ENCODE measurements around the gene OR4D6. TPM values are rescaled to one million over a fixed set of nuclear protein-coding genes. Genes with fewer than 3 reads are reported as not detected.

The OR4D6 gene
- polyA plus RNA-seq, 1 donor from 2014 or later: not detected

DNA sequence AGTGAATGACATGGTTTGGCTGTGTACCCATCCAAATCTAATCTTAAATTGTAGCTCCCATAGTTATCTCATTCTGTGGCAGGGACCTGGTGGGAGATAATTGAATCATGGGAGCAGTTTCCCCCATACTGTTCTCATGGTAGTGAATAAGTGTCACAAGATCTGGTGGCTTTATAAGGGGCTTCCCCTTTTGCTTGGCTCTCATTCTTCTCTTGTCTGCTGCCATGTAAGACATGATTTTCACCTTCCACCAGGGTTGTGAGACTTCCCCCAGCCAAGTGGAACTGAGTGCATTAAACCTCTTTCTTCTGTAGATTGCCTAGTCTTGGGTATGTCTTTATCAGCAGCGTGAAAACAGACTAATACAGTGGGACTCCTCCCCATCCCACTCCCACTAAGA, 41.6 kb upstream of the OR4D6 start:
- TF ChIP-seq RAD21 (conservative IDR thresholded peaks at IDR 0.05): no peak
- TF ChIP-seq POLR2AphosphoS5 (IDR thresholded peaks at IDR 0.05): no peak
- no peak for TF ChIP-seq TAF1 (IDR thresholded peaks at IDR 0.05; ENCODE audit: low read depth)
- no peak for TF ChIP-seq MXI1 (conservative IDR thresholded peaks at IDR 0.05; ENCODE audit: poor library complexity, severe bottlenecking)
- TF ChIP-seq EP300 (conservative IDR thresholded peaks at IDR 0.05; ENCODE audit: poor library complexity, severe bottlenecking): no peak
- TF ChIP-seq, protein P1, sequence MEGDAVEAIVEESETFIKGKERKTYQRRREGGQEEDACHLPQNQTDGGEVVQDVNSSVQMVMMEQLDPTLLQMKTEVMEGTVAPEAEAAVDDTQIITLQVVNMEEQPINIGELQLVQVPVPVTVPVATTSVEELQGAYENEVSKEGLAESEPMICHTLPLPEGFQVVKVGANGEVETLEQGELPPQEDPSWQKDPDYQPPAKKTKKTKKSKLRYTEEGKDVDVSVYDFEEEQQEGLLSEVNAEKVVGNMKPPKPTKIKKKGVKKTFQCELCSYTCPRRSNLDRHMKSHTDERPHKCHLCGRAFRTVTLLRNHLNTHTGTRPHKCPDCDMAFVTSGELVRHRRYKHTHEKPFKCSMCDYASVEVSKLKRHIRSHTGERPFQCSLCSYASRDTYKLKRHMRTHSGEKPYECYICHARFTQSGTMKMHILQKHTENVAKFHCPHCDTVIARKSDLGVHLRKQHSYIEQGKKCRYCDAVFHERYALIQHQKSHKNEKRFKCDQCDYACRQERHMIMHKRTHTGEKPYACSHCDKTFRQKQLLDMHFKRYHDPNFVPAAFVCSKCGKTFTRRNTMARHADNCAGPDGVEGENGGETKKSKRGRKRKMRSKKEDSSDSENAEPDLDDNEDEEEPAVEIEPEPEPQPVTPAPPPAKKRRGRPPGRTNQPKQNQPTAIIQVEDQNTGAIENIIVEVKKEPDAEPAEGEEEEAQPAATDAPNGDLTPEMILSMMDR (IDR thresholded peaks at IDR 0.05; ENCODE audit: poor library complexity, severe bottlenecking): no peak
- no peak for TF ChIP-seq EZH2 (IDR thresholded peaks at IDR 0.05; ENCODE audit: borderline replicate concordance, insufficient read depth, low read length, poor library complexity, severe bottlenecking)
- TF ChIP-seq, protein P2, sequence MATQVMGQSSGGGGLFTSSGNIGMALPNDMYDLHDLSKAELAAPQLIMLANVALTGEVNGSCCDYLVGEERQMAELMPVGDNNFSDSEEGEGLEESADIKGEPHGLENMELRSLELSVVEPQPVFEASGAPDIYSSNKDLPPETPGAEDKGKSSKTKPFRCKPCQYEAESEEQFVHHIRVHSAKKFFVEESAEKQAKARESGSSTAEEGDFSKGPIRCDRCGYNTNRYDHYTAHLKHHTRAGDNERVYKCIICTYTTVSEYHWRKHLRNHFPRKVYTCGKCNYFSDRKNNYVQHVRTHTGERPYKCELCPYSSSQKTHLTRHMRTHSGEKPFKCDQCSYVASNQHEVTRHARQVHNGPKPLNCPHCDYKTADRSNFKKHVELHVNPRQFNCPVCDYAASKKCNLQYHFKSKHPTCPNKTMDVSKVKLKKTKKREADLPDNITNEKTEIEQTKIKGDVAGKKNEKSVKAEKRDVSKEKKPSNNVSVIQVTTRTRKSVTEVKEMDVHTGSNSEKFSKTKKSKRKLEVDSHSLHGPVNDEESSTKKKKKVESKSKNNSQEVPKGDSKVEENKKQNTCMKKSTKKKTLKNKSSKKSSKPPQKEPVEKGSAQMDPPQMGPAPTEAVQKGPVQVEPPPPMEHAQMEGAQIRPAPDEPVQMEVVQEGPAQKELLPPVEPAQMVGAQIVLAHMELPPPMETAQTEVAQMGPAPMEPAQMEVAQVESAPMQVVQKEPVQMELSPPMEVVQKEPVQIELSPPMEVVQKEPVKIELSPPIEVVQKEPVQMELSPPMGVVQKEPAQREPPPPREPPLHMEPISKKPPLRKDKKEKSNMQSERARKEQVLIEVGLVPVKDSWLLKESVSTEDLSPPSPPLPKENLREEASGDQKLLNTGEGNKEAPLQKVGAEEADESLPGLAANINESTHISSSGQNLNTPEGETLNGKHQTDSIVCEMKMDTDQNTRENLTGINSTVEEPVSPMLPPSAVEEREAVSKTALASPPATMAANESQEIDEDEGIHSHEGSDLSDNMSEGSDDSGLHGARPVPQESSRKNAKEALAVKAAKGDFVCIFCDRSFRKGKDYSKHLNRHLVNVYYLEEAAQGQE (IDR thresholded peaks at IDR 0.05; ENCODE audit: borderline replicate concordance): no peak
- no peak for TF ChIP-seq SMC3 (conservative IDR thresholded peaks at IDR 0.05; ENCODE audit: poor library complexity)
- no peaks in the 10 kb centered on the region for H3K36me3 ChIP-seq (ENCODE audit: insufficient read depth, low read length)

DNA sequence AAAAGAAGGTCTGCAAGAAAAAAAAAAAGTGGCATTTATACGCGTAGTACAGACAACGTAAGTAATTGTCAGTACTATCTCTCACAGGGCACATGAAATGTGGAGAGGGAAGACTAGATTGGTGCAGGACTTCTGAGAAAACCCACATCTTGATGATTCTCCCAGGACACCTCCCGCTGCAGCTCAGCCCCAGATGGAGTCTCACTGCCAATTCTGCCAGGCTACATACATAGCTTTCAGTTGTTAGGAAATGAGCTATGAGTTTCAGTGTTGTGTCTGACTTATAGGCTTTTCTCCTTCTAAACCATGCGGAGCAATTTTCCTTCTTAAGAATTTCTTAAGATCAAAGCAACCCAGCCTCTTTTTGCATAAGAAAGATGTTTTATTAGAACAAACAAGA, 40.1 kb upstream of the OR4D6 start:
- Histone ChIP-seq H3F3A (ENCODE audit: insufficient read depth, low read length, poor library complexity, severe bottlenecking) (no peaks in the 10 kb centered on the region), H4K20me1 (ENCODE audit: insufficient read depth) (no peaks in the 10 kb centered on the region), H3K27ac (ENCODE audit: low read length) (no peak overlapping the region), H3K9ac (ENCODE audit: low read length) (no peak overlapping the region), H3K79me2 (replicated peaks; ENCODE audit: insufficient read depth, low read length) (no peaks in the 10 kb centered on the region), H3K9me2 (ENCODE audit: insufficient read depth, low read length) (no peaks in the 10 kb centered on the region), H3K4me2 (ENCODE audit: low read length) (no peak overlapping the region), H3K4me3 (ENCODE audit: low read length) (no peak overlapping the region), H3K27me3 (ENCODE audit: insufficient read depth, low read depth, low read length) (no peaks in the 10 kb centered on the region), H3K36me3 (ENCODE audit: insufficient read depth, low read length) (no peaks in the 10 kb centered on the region), H2AFZ (ENCODE audit: low read depth, low read length) (no peak overlapping the region), H3K9me3 (ENCODE audit: low read length) (no peaks in the 10 kb centered on the region)
- TF ChIP-seq, protein P1 (IDR thresholded peaks at IDR 0.05; ENCODE audit: poor library complexity, severe bottlenecking): no peak
- no peak for TF ChIP-seq EZH2 (IDR thresholded peaks at IDR 0.05; ENCODE audit: borderline replicate concordance, insufficient read depth, low read length, poor library complexity, severe bottlenecking)
- no peak for TF ChIP-seq TAF1 (IDR thresholded peaks at IDR 0.05; ENCODE audit: low read depth)
- TF ChIP-seq, protein P2 (IDR thresholded peaks at IDR 0.05; ENCODE audit: borderline replicate concordance): no peak
- TF ChIP-seq MXI1 (conservative IDR thresholded peaks at IDR 0.05; ENCODE audit: poor library complexity, severe bottlenecking): no peak
- no peak for TF ChIP-seq EP300 (conservative IDR thresholded peaks at IDR 0.05; ENCODE audit: poor library complexity, severe bottlenecking)
- no peak for TF ChIP-seq SMC3 (conservative IDR thresholded peaks at IDR 0.05; ENCODE audit: poor library complexity)
- no peak for TF ChIP-seq POLR2AphosphoS5 (IDR thresholded peaks at IDR 0.05)
- no peak for TF ChIP-seq RAD21 (conservative IDR thresholded peaks at IDR 0.05)

More for the DNA sequence above, 41.6 kb upstream of the OR4D6 start:
- Histone ChIP-seq H3F3A (ENCODE audit: insufficient read depth, low read length, poor library complexity, severe bottlenecking) (no peaks in the 10 kb centered on the region), H3K79me2 (replicated peaks; ENCODE audit: insufficient read depth, low read length) (no peaks in the 10 kb centered on the region), H3K4me3 (ENCODE audit: low read length) (no peak overlapping the region), H3K27ac (ENCODE audit: low read length) (no peak overlapping the region), H2AFZ (ENCODE audit: low read depth, low read length) (no peak overlapping the region), H3K9me2 (ENCODE audit: insufficient read depth, low read length) (no peaks in the 10 kb centered on the region), H4K20me1 (ENCODE audit: insufficient read depth) (no peaks in the 10 kb centered on the region), H3K27me3 (ENCODE audit: insufficient read depth, low read depth, low read length) (no peaks in the 10 kb centered on the region), H3K9me3 (ENCODE audit: low read length) (no peaks in the 10 kb centered on the region), H3K9ac (ENCODE audit: low read length) (no peak overlapping the region), H3K4me2 (ENCODE audit: low read length) (no peak overlapping the region)
